Frontal cortex (tissue), 4 donors: Measurements from ENCODE around the gene GIPC2. TPM values are rescaled to one million over a fixed set of nuclear protein-coding genes. Genes with fewer than 3 reads are reported as not detected.

Source experiments
- DNase-seq, 2 donors: peaks; one replicate each; pipeline ENCODE4 v3.0.0; 2012; ENCODE audit warnings: low spot score in 2 of 2
- FAIRE-seq: peaks from 2 replicates; lab custom pipeline; 2012; peaks lifted over from hg19 to GRCh38; lab: Jason Lieb, UNC
- small RNA-seq: library from RNA; depleted of rRNA; stranded (forward); fragments of <200 nt; gene quantifications from one replicate; pipeline ENCODE3, GENCODE V24; 2014
- total RNA-seq: library from RNA; depleted of rRNA; stranded (reverse); fragments of >200 nt; gene quantifications from one replicate; pipeline ENCODE4 v1.2.3, GENCODE V29; 2014
- donor health status: control.
- donor health status: control.
- donor health status: control.

Gene GIPC2
- total RNA-seq, 1 donor from 2014 or later, result 0.41 TPM

DNA sequence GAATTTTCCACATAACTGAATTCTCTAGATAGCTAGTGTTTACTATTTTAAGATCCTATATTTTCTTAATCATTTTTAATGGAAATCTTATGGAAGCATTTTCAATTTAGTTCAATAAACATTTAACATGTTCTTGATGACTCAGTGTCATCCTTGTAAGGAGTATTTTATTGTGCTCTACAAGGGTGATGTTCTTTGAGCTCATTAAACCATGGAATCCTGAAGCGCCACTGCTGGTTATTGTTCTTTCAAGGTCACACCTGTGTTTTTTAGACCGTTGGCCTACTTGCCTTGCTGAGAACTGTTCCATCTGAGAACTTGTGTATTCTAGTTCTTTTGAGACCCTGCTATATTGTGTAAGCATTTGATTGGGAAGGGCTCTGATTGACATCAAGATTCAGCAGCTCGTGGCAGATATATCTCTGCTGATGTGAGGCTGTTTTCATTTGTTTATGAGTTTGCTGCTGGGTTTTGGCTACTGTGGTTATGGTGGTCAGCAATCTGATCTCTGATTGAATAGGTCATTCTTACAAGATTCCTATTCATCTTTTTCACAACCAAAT lies 132.0 kb downstream of the GIPC2 start:
- FAIRE-seq, result no peak
- DNase-seq, result no peak

DNA sequence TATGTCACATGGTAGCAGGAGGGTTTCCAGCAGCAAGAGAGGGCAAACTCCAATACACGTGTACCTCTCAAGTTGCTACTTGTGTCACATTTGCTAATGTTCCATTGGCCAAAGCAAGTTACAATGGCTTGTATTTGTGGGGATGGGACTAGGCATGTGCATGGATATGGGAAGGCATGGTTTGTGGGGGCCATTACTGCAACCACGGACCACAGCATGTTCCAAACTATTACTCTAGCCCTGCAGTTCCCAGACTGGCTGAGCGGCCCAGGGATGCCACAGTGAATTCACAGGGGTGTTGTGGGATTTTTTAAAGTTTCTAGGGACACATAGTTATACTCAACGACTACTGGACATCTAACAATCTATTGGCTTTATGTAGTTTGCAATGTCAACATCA lies 133.1 kb downstream of the GIPC2 start:
- DNase-seq (no peak), FAIRE-seq (no peak)

DNA sequence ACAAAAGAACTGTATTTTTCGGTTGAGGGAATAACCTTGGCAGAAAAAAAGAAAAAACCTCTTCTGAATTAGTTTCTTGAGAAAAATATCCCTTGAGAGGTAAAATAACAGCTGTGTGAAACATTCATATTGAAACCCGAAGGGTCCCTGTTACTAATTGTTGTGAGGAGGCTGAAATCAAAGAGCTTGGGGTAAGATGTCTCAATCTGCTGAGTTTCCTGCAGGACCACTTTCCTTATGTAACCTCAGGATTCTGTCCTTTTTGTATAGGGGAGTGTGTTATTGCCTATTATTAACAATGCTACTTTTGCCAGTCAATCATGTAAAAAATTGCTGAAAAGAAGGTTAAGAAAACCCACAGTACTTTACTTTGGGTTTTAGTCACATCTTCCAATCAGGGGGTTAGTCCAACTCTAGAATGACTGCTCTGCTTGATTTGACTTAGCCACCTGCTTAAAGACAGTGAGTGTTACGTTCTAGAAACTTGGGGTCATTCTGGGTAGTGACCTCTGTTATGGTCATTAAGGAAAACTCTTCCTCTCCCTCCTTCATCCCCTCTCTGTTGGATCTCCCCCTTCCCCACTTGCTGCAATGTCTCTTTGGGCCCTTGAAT lies 138.8 kb downstream of the GIPC2 start:
- FAIRE-seq (no peak), DNase-seq (no peak)

Small RNA genes within 50 kb of the gene (small RNA-seq; reads per million reads assigned to genes)
- gene AC103591.3 (1.7 reads per million, percentile 79 among the genes with 10 or more reads in this experiment), gene RNA5SP22 (not detected), gene RNU6-1102P (not detected)

Other genes starting within 250 kb of the GIPC2 start
- gene NEXN, start 157.3 kb upstream of the GIPC2 start, total RNA-seq, result under 0.01 TPM
- gene FUBP1, start 66.9 kb upstream of the GIPC2 start, total RNA-seq, result 345 TPM
- gene DNAJB4, start 41.0 kb upstream of the GIPC2 start, total RNA-seq, result 30.6 TPM